WTC11 (cell line): Measurements from ENCODE around the gene UHRF1. TPM values are rescaled to one million over a fixed set of nuclear protein-coding genes. Genes with fewer than 3 reads are reported as not detected.

Experiments
- ATAC-seq: fragments of 200-7000 bp; cut with Tn5 transposase; 2 replicates; pipeline ENCODE4 v1.10.0; 2021; ENCODE audit warnings: mild to moderate bottlenecking, moderate library complexity
- CTCF ChIA-PET: fragments of 300-600 bp; sonication (Branson Sonifier 250); formaldehyde crosslinking; loops from one replicate; lab custom pipeline; 2021; ENCODE audit warnings: antibody characterized with exemption; lab: Charles Lee
- POLR2A ChIA-PET: fragments of 350-600 bp; sonication (Branson Sonifier 250); formaldehyde crosslinking; loops from one replicate; lab custom pipeline; 2021; ENCODE audit warnings: antibody characterized with exemption; lab: Charles Lee
- DNase-seq: peaks from one replicate; pipeline ENCODE4 v3.0.0; 2021; ENCODE audit warnings: low spot score
- H3K27ac Mint-ChIP-seq: 2 replicates; pipeline ENCODE4 v1.8.0; 2021; ENCODE audit warnings: mixed read lengths
- H3K27me3 Mint-ChIP-seq: 2 replicates; pipeline ENCODE4 v1.8.0; 2021; ENCODE audit warnings: low read depth, mild to moderate bottlenecking, moderate library complexity, mixed read lengths
- H3K36me3 Mint-ChIP-seq: 2 replicates; pipeline ENCODE4 v1.8.0; 2021; ENCODE audit warnings: mixed read lengths
- H3K4me1 Mint-ChIP-seq: 2 replicates; pipeline ENCODE4 v1.8.0; 2022; ENCODE audit warnings: mixed read lengths
- H3K4me3 Mint-ChIP-seq: 2 replicates; pipeline ENCODE4 v1.8.0; 2021; ENCODE audit warnings: mild to moderate bottlenecking, moderate library complexity, mixed read lengths
- H3K9me3 Mint-ChIP-seq: 2 replicates; pipeline ENCODE4 v1.8.0; 2021; ENCODE audit warnings: mixed read lengths
- ATF1 ChIP-seq: sonication (generic); formaldehyde crosslinking; IDR thresholded peaks from 2 replicates; pipeline ENCODE4 v1.8.1; 2023; ENCODE audit warnings: mild to moderate bottlenecking, moderate library complexity, missing genetic modification reagents
- EMX1 ChIP-seq: fragments of 250-450 bp; sonication (Bioruptor Pico); IDR thresholded peaks from 2 replicates; pipeline ENCODE4 v1.8.0; 2021; ENCODE audit warnings: mild to moderate bottlenecking
- ETV6 ChIP-seq: sonication (generic); formaldehyde crosslinking; IDR thresholded peaks from 2 replicates; pipeline ENCODE4 v1.8.1; 2022; ENCODE audit warnings: mild to moderate bottlenecking, missing genetic modification reagents
- GABPB1 ChIP-seq: sonication (generic); formaldehyde crosslinking; IDR thresholded peaks from 2 replicates; pipeline ENCODE4 v1.8.1; 2023; ENCODE audit warnings: mild to moderate bottlenecking, missing genetic modification reagents
- JAZF1 ChIP-seq: fragments of 250-450 bp; sonication (Bioruptor Pico); IDR thresholded peaks from 2 replicates; pipeline ENCODE4 v1.9.0; 2021; ENCODE audit warnings: moderate library complexity, mild to moderate bottlenecking, inconsistent platforms
- NFATC4 ChIP-seq: fragments of 250-450 bp; sonication (Bioruptor Pico); IDR thresholded peaks from 2 replicates; pipeline ENCODE4 v1.9.0; 2021; ENCODE audit warnings: mild to moderate bottlenecking
- NFE2L1 ChIP-seq: sonication (generic); formaldehyde crosslinking; IDR thresholded peaks from 2 replicates; pipeline ENCODE4 v1.8.1; 2023; ENCODE audit warnings: missing genetic modification reagents
- TEAD4 ChIP-seq: sonication (generic); formaldehyde crosslinking; IDR thresholded peaks from 2 replicates; pipeline ENCODE4 v1.8.0; 2022; ENCODE audit warnings: mild to moderate bottlenecking, missing genetic modification reagents
- ZNF232 ChIP-seq: sonication (generic); formaldehyde crosslinking; IDR thresholded peaks from 2 replicates; pipeline ENCODE4 v1.8.0; 2022; ENCODE audit warnings: mild to moderate bottlenecking, missing genetic modification reagents
- ZNF416 ChIP-seq: fragments of 250-450 bp; sonication (Bioruptor Pico); IDR thresholded peaks from 2 replicates; pipeline ENCODE4 v1.9.0; 2021; ENCODE audit warnings: mild to moderate bottlenecking, inconsistent platforms
- total RNA-seq: library from RNA; stranded (reverse); gene quantifications from 3 replicates; pipeline ENCODE4 v1.2.3, GENCODE V29; 2021
- TF ChIP-seq, protein P1 (sequence below): sonication (generic); formaldehyde crosslinking; IDR thresholded peaks from 2 replicates; pipeline ENCODE4 v1.8.0; 2022; ENCODE audit warnings: mild to moderate bottlenecking, missing genetic modification reagents
- TF ChIP-seq, protein P2 (sequence below): sonication (generic); formaldehyde crosslinking; IDR thresholded peaks from 2 replicates; pipeline ENCODE4 v1.8.1; 2023; ENCODE audit warnings: mild to moderate bottlenecking, missing genetic modification reagents, borderline replicate concordance
- TF ChIP-seq, protein P3 (sequence below): fragments of 200-600 bp; IDR thresholded peaks from 2 replicates; pipeline ENCODE4 v1.8.0; 2022; ENCODE audit warnings: antibody characterized with exemption
- TF ChIP-seq, protein P4 (sequence below): sonication (generic); formaldehyde crosslinking; IDR thresholded peaks from 2 replicates; pipeline ENCODE4 v1.8.1; 2023; ENCODE audit warnings: mild to moderate bottlenecking, missing genetic modification reagents, moderate library complexity
- TF ChIP-seq, protein P5 (sequence below): fragments of 250-450 bp; sonication (Bioruptor Pico); IDR thresholded peaks from 2 replicates; pipeline ENCODE4 v1.9.0; 2021; ENCODE audit warnings: mild to moderate bottlenecking

The UHRF1 gene
- total RNA-seq, 1 experiment from 2014 or later, result 42.5 TPM

DNA sequence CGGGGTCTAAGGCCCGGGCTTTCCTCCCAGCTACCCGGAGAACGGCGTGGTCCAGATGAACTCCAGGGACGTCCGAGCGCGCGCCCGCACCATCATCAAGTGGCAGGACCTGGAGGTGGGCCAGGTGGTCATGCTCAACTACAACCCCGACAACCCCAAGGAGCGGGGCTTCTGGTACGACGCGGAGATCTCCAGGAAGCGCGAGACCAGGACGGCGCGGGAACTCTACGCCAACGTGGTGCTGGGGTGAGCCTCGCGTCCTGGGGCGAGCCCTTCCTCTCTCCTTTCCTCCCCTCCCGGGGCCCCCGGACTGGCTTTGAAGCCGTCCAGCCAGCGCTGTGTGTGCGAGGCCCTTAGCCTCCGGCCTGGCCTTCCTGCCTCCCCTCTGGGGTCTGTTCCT is 23.4 kb downstream of the UHRF1 start:
- no peak for DNase-seq
- Mint-ChIP-seq H3K4me3 (no peak overlapping the region), H3K4me1 (peaks cover under 1% of the 10 kb centered on the region; the same call in 1 of the 2 replicates), H3K27me3 (no peaks in the 10 kb centered on the region), H3K9me3 (no peaks in the 10 kb centered on the region), H3K36me3 (peaks cover 34% of the 10 kb centered on the region), H3K27ac (no peak overlapping the region)
- no peak for TF ChIP-seq ZNF416 (CRISPR knock-in tag)
- TF ChIP-seq, protein P1, sequence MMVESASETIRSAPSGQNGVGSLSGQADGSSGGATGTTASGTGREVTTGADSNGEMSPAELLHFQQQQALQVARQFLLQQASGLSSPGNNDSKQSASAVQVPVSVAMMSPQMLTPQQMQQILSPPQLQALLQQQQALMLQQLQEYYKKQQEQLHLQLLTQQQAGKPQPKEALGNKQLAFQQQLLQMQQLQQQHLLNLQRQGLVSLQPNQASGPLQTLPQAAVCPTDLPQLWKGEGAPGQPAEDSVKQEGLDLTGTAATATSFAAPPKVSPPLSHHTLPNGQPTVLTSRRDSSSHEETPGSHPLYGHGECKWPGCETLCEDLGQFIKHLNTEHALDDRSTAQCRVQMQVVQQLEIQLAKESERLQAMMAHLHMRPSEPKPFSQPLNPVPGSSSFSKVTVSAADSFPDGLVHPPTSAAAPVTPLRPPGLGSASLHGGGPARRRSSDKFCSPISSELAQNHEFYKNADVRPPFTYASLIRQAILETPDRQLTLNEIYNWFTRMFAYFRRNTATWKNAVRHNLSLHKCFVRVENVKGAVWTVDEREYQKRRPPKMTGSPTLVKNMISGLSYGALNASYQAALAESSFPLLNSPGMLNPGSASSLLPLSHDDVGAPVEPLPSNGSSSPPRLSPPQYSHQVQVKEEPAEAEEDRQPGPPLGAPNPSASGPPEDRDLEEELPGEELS (CRISPR knock-in tag), result no peak
- TF ChIP-seq, protein P2, sequence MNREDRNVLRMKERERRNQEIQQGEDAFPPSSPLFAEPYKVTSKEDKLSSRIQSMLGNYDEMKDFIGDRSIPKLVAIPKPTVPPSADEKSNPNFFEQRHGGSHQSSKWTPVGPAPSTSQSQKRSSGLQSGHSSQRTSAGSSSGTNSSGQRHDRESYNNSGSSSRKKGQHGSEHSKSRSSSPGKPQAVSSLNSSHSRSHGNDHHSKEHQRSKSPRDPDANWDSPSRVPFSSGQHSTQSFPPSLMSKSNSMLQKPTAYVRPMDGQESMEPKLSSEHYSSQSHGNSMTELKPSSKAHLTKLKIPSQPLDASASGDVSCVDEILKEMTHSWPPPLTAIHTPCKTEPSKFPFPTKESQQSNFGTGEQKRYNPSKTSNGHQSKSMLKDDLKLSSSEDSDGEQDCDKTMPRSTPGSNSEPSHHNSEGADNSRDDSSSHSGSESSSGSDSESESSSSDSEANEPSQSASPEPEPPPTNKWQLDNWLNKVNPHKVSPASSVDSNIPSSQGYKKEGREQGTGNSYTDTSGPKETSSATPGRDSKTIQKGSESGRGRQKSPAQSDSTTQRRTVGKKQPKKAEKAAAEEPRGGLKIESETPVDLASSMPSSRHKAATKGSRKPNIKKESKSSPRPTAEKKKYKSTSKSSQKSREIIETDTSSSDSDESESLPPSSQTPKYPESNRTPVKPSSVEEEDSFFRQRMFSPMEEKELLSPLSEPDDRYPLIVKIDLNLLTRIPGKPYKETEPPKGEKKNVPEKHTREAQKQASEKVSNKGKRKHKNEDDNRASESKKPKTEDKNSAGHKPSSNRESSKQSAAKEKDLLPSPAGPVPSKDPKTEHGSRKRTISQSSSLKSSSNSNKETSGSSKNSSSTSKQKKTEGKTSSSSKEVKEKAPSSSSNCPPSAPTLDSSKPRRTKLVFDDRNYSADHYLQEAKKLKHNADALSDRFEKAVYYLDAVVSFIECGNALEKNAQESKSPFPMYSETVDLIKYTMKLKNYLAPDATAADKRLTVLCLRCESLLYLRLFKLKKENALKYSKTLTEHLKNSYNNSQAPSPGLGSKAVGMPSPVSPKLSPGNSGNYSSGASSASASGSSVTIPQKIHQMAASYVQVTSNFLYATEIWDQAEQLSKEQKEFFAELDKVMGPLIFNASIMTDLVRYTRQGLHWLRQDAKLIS (CRISPR knock-in tag), result no peak
- no peak for TF ChIP-seq EMX1 (CRISPR knock-in tag)
- TF ChIP-seq, protein P3, sequence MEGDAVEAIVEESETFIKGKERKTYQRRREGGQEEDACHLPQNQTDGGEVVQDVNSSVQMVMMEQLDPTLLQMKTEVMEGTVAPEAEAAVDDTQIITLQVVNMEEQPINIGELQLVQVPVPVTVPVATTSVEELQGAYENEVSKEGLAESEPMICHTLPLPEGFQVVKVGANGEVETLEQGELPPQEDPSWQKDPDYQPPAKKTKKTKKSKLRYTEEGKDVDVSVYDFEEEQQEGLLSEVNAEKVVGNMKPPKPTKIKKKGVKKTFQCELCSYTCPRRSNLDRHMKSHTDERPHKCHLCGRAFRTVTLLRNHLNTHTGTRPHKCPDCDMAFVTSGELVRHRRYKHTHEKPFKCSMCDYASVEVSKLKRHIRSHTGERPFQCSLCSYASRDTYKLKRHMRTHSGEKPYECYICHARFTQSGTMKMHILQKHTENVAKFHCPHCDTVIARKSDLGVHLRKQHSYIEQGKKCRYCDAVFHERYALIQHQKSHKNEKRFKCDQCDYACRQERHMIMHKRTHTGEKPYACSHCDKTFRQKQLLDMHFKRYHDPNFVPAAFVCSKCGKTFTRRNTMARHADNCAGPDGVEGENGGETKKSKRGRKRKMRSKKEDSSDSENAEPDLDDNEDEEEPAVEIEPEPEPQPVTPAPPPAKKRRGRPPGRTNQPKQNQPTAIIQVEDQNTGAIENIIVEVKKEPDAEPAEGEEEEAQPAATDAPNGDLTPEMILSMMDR, result no peak
- TF ChIP-seq, protein P4, sequence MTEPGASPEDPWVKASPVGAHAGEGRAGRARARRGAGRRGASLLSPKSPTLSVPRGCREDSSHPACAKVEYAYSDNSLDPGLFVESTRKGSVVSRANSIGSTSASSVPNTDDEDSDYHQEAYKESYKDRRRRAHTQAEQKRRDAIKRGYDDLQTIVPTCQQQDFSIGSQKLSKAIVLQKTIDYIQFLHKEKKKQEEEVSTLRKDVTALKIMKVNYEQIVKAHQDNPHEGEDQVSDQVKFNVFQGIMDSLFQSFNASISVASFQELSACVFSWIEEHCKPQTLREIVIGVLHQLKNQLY (CRISPR knock-in tag), result no peak
- TF ChIP-seq GABPB1, result no peak
- TF ChIP-seq, protein P5, sequence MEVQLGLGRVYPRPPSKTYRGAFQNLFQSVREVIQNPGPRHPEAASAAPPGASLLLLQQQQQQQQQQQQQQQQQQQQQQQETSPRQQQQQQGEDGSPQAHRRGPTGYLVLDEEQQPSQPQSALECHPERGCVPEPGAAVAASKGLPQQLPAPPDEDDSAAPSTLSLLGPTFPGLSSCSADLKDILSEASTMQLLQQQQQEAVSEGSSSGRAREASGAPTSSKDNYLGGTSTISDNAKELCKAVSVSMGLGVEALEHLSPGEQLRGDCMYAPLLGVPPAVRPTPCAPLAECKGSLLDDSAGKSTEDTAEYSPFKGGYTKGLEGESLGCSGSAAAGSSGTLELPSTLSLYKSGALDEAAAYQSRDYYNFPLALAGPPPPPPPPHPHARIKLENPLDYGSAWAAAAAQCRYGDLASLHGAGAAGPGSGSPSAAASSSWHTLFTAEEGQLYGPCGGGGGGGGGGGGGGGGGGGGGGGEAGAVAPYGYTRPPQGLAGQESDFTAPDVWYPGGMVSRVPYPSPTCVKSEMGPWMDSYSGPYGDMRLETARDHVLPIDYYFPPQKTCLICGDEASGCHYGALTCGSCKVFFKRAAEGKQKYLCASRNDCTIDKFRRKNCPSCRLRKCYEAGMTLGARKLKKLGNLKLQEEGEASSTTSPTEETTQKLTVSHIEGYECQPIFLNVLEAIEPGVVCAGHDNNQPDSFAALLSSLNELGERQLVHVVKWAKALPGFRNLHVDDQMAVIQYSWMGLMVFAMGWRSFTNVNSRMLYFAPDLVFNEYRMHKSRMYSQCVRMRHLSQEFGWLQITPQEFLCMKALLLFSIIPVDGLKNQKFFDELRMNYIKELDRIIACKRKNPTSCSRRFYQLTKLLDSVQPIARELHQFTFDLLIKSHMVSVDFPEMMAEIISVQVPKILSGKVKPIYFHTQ (CRISPR knock-in tag), result no peak
- no peak for TF ChIP-seq NFATC4
- TF ChIP-seq NFE2L1 (CRISPR knock-in tag), result no peak
- no peak for TF ChIP-seq ZNF232 (CRISPR knock-in tag)
- TF ChIP-seq JAZF1 (CRISPR knock-in tag), result no peak
- ChIA-PET POLR2A (no interaction called here), CTCF (no interaction called here)
- no peak for ATAC-seq

DNA sequence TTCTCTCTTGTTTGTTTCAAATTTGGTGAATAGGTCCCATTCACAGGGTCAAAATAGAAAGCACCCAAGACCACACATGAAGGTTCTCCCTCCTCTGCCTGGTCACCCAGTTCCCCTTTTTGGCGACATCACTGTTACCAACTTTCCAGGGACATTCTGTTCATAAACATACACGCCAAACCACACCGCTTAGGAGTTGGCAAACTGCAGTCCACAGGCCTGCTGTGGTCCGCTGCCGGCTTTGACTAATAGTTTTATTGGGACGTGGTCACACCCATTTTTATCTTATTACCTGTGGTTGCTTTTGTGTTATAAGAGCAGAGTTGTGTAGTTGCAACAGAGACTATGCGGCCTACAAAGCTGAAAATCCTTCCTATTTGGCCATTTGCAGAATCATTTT is 24.2 kb downstream of the UHRF1 start:
- POLR2A ChIA-PET, result no interaction called here
- Mint-ChIP-seq H3K9me3 (no peaks in the 10 kb centered on the region), H3K27ac (no peak overlapping the region), H3K4me3 (no peak overlapping the region), H3K4me1 (no peaks in the 10 kb centered on the region), H3K36me3 (peaks cover 34% of the 10 kb centered on the region), H3K27me3 (no peaks in the 10 kb centered on the region)
- CTCF ChIA-PET, result no interaction called here
- TF ChIP-seq JAZF1 (CRISPR knock-in tag), result no peak
- no peak for TF ChIP-seq ATF1 (CRISPR knock-in tag)
- TF ChIP-seq NFATC4, result no peak
- TF ChIP-seq ETV6 (CRISPR knock-in tag), result no peak
- no peak for TF ChIP-seq TEAD4 (CRISPR knock-in tag)
- TF ChIP-seq, all 79 proteins: peak for 0
- DNase-seq (no peak), ATAC-seq (no peak)
